ENCODE data around the gene ACTL10. TPM values are rescaled to one million over a fixed set of nuclear protein-coding genes. Genes with fewer than 3 reads are reported as not detected.

The ACTL10 gene
- total RNA-seq, 2 experiments from 2014 or later, result 3.7 to 3.9 TPM

DNA sequence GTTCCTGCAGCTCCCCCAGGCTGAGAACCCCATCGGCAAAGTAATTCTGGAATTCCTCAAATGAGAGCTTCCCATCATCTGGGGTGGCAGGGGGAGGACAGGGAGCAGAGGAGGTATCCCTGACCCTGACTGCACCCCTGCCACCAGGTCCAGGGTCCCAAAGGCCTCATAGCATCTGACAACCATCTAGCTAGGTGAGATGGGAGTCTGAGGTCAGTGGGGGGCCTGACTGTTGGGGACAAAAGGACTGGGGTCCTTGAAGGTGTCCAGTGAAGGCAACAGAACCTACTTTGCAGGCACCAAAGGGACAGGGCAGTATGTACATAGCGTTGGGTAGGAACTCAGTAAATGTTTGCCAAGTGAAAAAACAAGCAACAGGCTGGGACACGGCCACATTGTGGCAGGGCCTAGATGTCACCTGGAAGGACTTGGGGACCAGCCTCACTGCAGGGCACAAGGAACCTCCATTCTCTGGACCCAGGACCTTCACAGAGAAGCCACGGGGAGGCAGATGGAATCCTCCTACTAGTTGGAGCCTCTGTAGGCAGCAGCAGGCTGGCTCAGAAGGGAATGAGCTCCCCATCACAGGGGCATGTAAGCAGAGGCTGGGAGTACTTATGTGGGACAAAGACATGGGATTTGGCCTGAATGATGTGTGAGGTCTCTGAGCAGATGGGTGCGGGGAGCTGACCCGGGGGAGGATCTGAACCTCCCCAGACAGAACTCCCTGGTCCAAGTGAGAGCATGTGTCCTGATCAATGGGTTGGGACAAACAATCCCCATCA, 4.2 kb downstream of the ACTL10 start:
- CTCF ChIA-PET, result interaction anchor here (0.9 to 4.6 kb wide), 3 partner anchors 11 to 213 kb away, joined by 3 to 106 read pairs (median 3); partner anchors contain the start of gene ZNF341
- H3K4me1 Mint-ChIP-seq, result peaks cover 50% of the 10 kb centered on the region
- no peaks in the 10 kb centered on the region for H3K9me3 Mint-ChIP-seq (ENCODE audit: low read depth)
- ATAC-seq, result no peak
- peaks cover 2% of the 10 kb centered on the region for H3K36me3 Mint-ChIP-seq
- DNase-seq, result no peak
- H3K27me3 Mint-ChIP-seq, result no peaks in the 10 kb centered on the region
- H3K4me3 Mint-ChIP-seq, result no peak overlapping the region
- H3K27ac Mint-ChIP-seq, result peak overlapping the region; percentile 42

GRCh38 chr20:33671573-33672288, 5.0 kb downstream of the ACTL10 start:
- no peak for DNase-seq
- peaks cover 7% of the 10 kb centered on the region for H3K36me3 Mint-ChIP-seq
- ATAC-seq, result no peak
- no peaks in the 10 kb centered on the region for H3K27me3 Mint-ChIP-seq
- H3K4me1 Mint-ChIP-seq, result peaks cover 44% of the 10 kb centered on the region
- no peak overlapping the region for H3K4me3 Mint-ChIP-seq
- CTCF ChIA-PET, result interaction anchor here (0.8 to 1.0 kb wide), 4 partner anchors 12 to 214 kb away, joined by 3 to 4 read pairs (median 3); partner anchors contain the start of gene ZNF341
- no peaks in the 10 kb centered on the region for H3K9me3 Mint-ChIP-seq (ENCODE audit: low read depth)
- H3K27ac Mint-ChIP-seq, result peak overlapping the region; percentile 3

GRCh38 chr20:33672426-33673113, 5.8 kb downstream of the ACTL10 start:
- Mint-ChIP-seq H3K4me1 (peaks cover 43% of the 10 kb centered on the region), H3K27ac (peak overlapping the region; percentile 53), H3K27me3 (no peaks in the 10 kb centered on the region), H3K36me3 (peaks cover 13% of the 10 kb centered on the region), H3K9me3 (ENCODE audit: low read depth) (no peaks in the 10 kb centered on the region), H3K4me3 (peak overlapping the region; percentile 85)
- DNase-seq (no peak), ATAC-seq (no peak)
- CTCF ChIA-PET, result interaction anchor here (0.8 to 1.4 kb wide), 3 partner anchors 11 to 60 kb away, joined by 3 to 4 read pairs (median 3); no protein-coding TSS in a partner anchor

GRCh38 chr20:33673114-33673409, 6.3 kb downstream of the ACTL10 start:
- CTCF ChIA-PET, result interaction anchor here (1.4 kb wide), 1 partner anchor 12 kb away, joined by 3 read pairs; no protein-coding TSS in a partner anchor
- peak overlapping the region; percentile 53 for H3K27ac Mint-ChIP-seq

GRCh38 chr20:33673410-33674293, 6.9 kb downstream of the ACTL10 start:
- no peak for DNase-seq
- Mint-ChIP-seq H3K36me3 (peaks cover 20% of the 10 kb centered on the region), H3K27me3 (no peaks in the 10 kb centered on the region), H3K4me3 (peak overlapping the region; percentile 85), H3K27ac (peak overlapping the region; percentile 77), H3K9me3 (ENCODE audit: low read depth) (no peaks in the 10 kb centered on the region), H3K4me1 (peaks cover 47% of the 10 kb centered on the region)
- CTCF ChIA-PET, result interaction anchor here (0.6 to 1.4 kb wide), 3 partner anchors 12 to 16 kb away, joined by 3 to 4 read pairs (median 3); no protein-coding TSS in a partner anchor
- no peak for ATAC-seq

More at GRCh38 chr20:33673114-33673409, 6.3 kb downstream of the ACTL10 start:
- no peaks in the 10 kb centered on the region for H3K9me3 Mint-ChIP-seq (ENCODE audit: low read depth)
- no peaks in the 10 kb centered on the region for H3K27me3 Mint-ChIP-seq
- H3K36me3 Mint-ChIP-seq, result peaks cover 17% of the 10 kb centered on the region
- DNase-seq (no peak), ATAC-seq (no peak)
- peaks cover 46% of the 10 kb centered on the region for H3K4me1 Mint-ChIP-seq
- H3K4me3 Mint-ChIP-seq, result peak overlapping the region; percentile 85

- Mint-ChIP-seq H3K27ac (peak within 1 kb of the TSS; percentile 77), H3K27me3 (no peaks in the 10 kb centered on the region), H3K4me1 (peaks cover 52% of the 10 kb centered on the region), H3K4me3 (peak within 1 kb of the TSS; percentile 85), H3K36me3 (peaks cover 27% of the 10 kb centered on the region), H3K9me3 (ENCODE audit: low read depth) (no peaks in the 10 kb centered on the region)
- ATAC-seq, result peak; percentile 88
- peak; percentile 73 for DNase-seq
- CTCF ChIA-PET, result interaction anchor here (0.6 to 2.2 kb wide), 6 partner anchors 8 to 15 kb away, joined by 3 to 8 read pairs (median 4); partner anchors contain the start of gene ACTL10
Measured at GRCh38 chr20:33674294-33675135, 7.8 kb downstream of the ACTL10 start, which contains the start of gene NECAB3. NECAB3 (minus strand) TSS chr20:33674428; CDS start chr20:33674352, 76 bp downstream.

GRCh38 chr20:33675136-33675959, 8.6 kb downstream of the ACTL10 start:
- Mint-ChIP-seq H3K4me1 (peaks cover 60% of the 10 kb centered on the region), H3K4me3 (peak overlapping the region; percentile 46), H3K36me3 (peaks cover 31% of the 10 kb centered on the region), H3K9me3 (ENCODE audit: low read depth) (no peaks in the 10 kb centered on the region), H3K27ac (peak overlapping the region; percentile 29), H3K27me3 (no peaks in the 10 kb centered on the region)
- CTCF ChIA-PET, result interaction anchor here (0.6 to 2.2 kb wide), 4 partner anchors 8 to 1376 kb away, joined by 3 to 8 read pairs (median 4); partner anchors contain the start of gene ACTL10
- DNase-seq (no peak), ATAC-seq (no peak)

DNA sequence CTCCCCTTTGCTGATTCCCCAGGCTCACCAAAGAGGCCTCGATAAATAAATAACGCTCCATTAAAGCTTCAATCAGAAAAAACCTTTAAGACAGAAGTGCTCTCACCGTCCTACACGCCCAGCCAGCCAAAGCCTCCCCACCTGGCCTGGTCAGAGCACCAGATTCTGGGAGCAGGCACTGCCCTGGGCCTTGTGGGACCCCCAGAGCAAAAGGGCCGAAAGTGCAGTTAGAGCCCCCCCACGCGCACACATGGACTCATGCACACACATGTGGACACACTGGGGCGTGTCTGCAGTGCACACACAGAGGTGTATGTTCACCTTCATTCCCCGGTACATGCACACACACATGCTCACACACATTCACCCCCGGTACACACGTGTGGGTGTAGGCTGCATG, 9.4 kb downstream of the ACTL10 start:
- H3K9me3 Mint-ChIP-seq (ENCODE audit: low read depth), result no peaks in the 10 kb centered on the region
- CTCF ChIA-PET, result interaction anchor here (0.6 to 2.2 kb wide), 3 partner anchors 9 to 1376 kb away, joined by 3 to 8 read pairs (median 5); partner anchors contain the start of gene ACTL10
- peak overlapping the region; percentile 26 for H3K27ac Mint-ChIP-seq
- DNase-seq, result no peak
- no peak for ATAC-seq
- no peaks in the 10 kb centered on the region for H3K27me3 Mint-ChIP-seq
- peaks cover 34% of the 10 kb centered on the region for H3K36me3 Mint-ChIP-seq
- H3K4me1 Mint-ChIP-seq, result peaks cover 68% of the 10 kb centered on the region
- no peak overlapping the region for H3K4me3 Mint-ChIP-seq

GRCh38 chr20:33676652-33677645, 10.2 kb downstream of the ACTL10 start:
- peaks cover 35% of the 10 kb centered on the region for H3K36me3 Mint-ChIP-seq

More at GRCh38 chr20:33676652-33677645, 10.2 kb downstream of the ACTL10 start:
- no peak overlapping the region for H3K27ac Mint-ChIP-seq
- no peak overlapping the region for H3K4me3 Mint-ChIP-seq
- H3K9me3 Mint-ChIP-seq (ENCODE audit: low read depth), result no peaks in the 10 kb centered on the region
- no peak for ATAC-seq
- peaks cover 71% of the 10 kb centered on the region for H3K4me1 Mint-ChIP-seq
- no peaks in the 10 kb centered on the region for H3K27me3 Mint-ChIP-seq
- CTCF ChIA-PET, result interaction anchor here (2.2 to 9.2 kb wide), 2 partner anchors 8 to 10 kb away, joined by 8 to 106 read pairs; partner anchors contain the start of gene ACTL10
- DNase-seq, result no peak

Data from activated CD8-positive, alpha-beta memory T cell treated with anti-CD3 and anti-CD28 coated beads, Interleukin-2, amount 10 ng/mL, durations not matched to agents 7 days and 5 days (primary cell).